MM.1S (cell line): ENCODE measurements around the gene USP37.

Experiments
- CTCF ChIP-seq: fragments of 300-600 bp; sonication (generic); IDR thresholded peaks from 2 replicates; pipeline ENCODE4 v1.5.1; 2016; ENCODE audit warnings: antibody characterized with exemption, low read length, mixed read lengths
- EZH2 ChIP-seq: fragments of 300-600 bp; sonication (generic); optimal IDR thresholded peaks from 2 replicates; pipeline ENCODE3; 2017; ENCODE audit warnings: low read depth, mild to moderate bottlenecking, antibody characterized with exemption, low read length, mixed read lengths

DNA sequence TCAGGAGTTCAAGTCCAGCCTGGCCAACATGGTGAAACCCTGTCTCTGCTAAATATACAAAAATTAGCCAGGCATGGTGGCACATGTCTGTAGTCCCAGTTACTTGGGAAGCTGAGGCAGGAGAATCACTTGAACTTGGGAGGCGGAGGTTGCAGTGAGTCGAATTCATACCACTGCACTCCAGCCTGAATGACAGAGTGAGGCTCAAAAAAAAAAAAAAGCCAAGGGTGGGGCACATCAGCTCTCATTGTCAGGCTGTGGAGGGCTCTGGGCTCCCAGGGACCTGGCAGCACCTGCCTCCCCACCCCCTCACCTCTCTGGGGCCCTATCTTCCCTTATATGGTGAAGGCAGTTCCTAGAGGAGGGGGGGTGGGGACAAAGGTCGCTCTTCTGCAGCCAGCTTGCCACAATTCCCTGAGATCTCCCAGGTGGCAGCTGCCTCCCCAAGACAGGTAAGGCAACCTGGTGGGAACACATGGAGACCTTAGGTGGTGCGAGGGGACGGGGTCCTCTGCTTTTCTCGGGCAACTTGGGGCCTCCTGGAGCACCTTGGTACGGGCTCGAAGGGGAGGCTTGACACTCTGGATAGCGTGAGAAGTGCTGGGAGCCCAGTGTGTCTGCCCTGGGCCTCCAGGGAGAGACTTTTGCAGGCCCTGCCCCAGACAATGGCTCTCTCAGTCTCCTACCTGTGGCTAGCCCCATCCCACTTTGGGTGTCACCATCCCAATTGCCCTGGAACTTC is 149.3 kb downstream of the USP37 start, which contains the start of gene VIL1:
- TF ChIP-seq CTCF, result no peak
- TF ChIP-seq EZH2, result no peak
